Measurements from ENCODE around the gene NINJ2. TPM values are rescaled to one million over a fixed set of nuclear protein-coding genes. Genes with fewer than 3 reads are reported as not detected.

The NINJ2 gene
- total RNA-seq, 1 donor from 2014 or later: not detected

DNA sequence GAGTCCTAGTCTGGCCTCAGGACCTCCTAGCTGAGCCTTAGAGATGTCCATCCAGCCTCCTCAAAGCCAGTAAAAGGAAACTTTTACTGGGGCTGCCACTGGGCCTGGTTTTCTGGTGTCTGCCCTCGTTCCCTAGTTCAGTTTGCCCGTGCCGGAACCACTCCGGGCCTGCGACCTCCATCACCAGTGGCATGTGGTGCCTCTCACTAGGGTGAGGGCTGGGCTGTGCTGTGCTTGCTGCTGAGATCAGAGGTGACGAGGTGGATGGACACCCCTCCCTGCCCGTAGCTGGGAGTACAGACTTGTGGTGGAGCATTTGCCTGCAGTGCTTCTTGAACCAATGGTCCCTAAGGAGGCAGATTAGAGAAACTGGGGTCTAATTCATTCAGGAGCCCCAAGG lies 127.8 kb downstream of the NINJ2 start:
- Histone ChIP-seq H3K4me1 (ENCODE audit: insufficient read depth, low read length) (peaks cover 8% of the 10 kb centered on the region), H3K36me3 (ENCODE audit: insufficient read depth, low read length) (no peaks in the 10 kb centered on the region)
- no peak overlapping the region for H3K27ac Mint-ChIP-seq (ENCODE audit: unreplicated experiment)

GRCh38 chr12:534216-534615 lies 129.0 kb downstream of the NINJ2 start:
- no peak overlapping the region for H3K27ac Mint-ChIP-seq (ENCODE audit: unreplicated experiment)
- H3K36me3 ChIP-seq (ENCODE audit: insufficient read depth, low read length): no peaks in the 10 kb centered on the region

More for the DNA sequence above, 127.8 kb downstream of the NINJ2 start:
- Histone ChIP-seq H3K9me3 (ENCODE audit: insufficient read depth, low read depth, low read length) (peaks cover 6% of the 10 kb centered on the region), H2AFZ (ENCODE audit: low read depth, low read length) (no peak overlapping the region), H4K20me1 (ENCODE audit: insufficient read depth, low read length) (no peaks in the 10 kb centered on the region), H3K27ac (ENCODE audit: low read depth, low read length) (no peak overlapping the region), H3K79me2 (ENCODE audit: insufficient read depth, low read length) (no peaks in the 10 kb centered on the region), H3K4me3 (ENCODE audit: insufficient read depth, low read depth, low read length) (no peak overlapping the region), H3K4me2 (ENCODE audit: low read length) (no peak overlapping the region), H3K27me3 (ENCODE audit: insufficient read depth, low read length) (no peaks in the 10 kb centered on the region), H3K9ac (ENCODE audit: low read length) (no peak overlapping the region)
- no peak overlapping the region for H3K4me3 Mint-ChIP-seq (ENCODE audit: unreplicated experiment)
- TF ChIP-seq CTCF (IDR thresholded peaks at IDR 0.05; ENCODE audit: insufficient read depth, low read depth, low read length) (no peak), EZH2 (IDR thresholded peaks at IDR 0.05; ENCODE audit: insufficient read depth, low read length) (no peak)
- H3K27me3 Mint-ChIP-seq (ENCODE audit: low read depth, unreplicated experiment): peaks cover 8% of the 10 kb centered on the region
- peaks cover 17% of the 10 kb centered on the region for H3K4me1 Mint-ChIP-seq (ENCODE audit: low read depth, unreplicated experiment)
- FAIRE-seq: no peak
- H3K9me3 Mint-ChIP-seq (ENCODE audit: unreplicated experiment): peaks cover 10% of the 10 kb centered on the region
- DNase-seq (ENCODE audit: low read depth): no peak
- H3K36me3 Mint-ChIP-seq (ENCODE audit: low read depth, unreplicated experiment): peaks cover 5% of the 10 kb centered on the region

More at GRCh38 chr12:534216-534615, 129.0 kb downstream of the NINJ2 start:
- DNase-seq (ENCODE audit: low read depth) (no peak), FAIRE-seq (no peak)
- H3K4me1 Mint-ChIP-seq (ENCODE audit: low read depth, unreplicated experiment): peaks cover 15% of the 10 kb centered on the region
- Histone ChIP-seq H4K20me1 (ENCODE audit: insufficient read depth, low read length) (no peaks in the 10 kb centered on the region), H3K4me3 (ENCODE audit: insufficient read depth, low read depth, low read length) (no peak overlapping the region), H3K9ac (ENCODE audit: low read length) (no peak overlapping the region), H3K27ac (ENCODE audit: low read depth, low read length) (no peak overlapping the region), H3K9me3 (ENCODE audit: insufficient read depth, low read depth, low read length) (peaks cover 6% of the 10 kb centered on the region), H2AFZ (ENCODE audit: low read depth, low read length) (no peak overlapping the region), H3K4me2 (ENCODE audit: low read length) (no peak overlapping the region), H3K27me3 (ENCODE audit: insufficient read depth, low read length) (no peaks in the 10 kb centered on the region), H3K79me2 (ENCODE audit: insufficient read depth, low read length) (no peaks in the 10 kb centered on the region), H3K4me1 (ENCODE audit: insufficient read depth, low read length) (peaks cover 7% of the 10 kb centered on the region)
- peaks cover 5% of the 10 kb centered on the region for H3K36me3 Mint-ChIP-seq (ENCODE audit: low read depth, unreplicated experiment)
- H3K4me3 Mint-ChIP-seq (ENCODE audit: unreplicated experiment): no peak overlapping the region
- TF ChIP-seq CTCF (IDR thresholded peaks at IDR 0.05; ENCODE audit: insufficient read depth, low read depth, low read length) (no peak), EZH2 (IDR thresholded peaks at IDR 0.05; ENCODE audit: insufficient read depth, low read length) (no peak)
- H3K27me3 Mint-ChIP-seq (ENCODE audit: low read depth, unreplicated experiment): peaks cover 6% of the 10 kb centered on the region
- peaks cover 16% of the 10 kb centered on the region for H3K9me3 Mint-ChIP-seq (ENCODE audit: unreplicated experiment)

Data from astrocyte (in vitro differentiated cells and primary cell).